Adipocyte (in vitro differentiated cells): ENCODE results near the gene HNRNPA0.

ENCODE experiments used
- DNase-seq: peaks from one replicate; pipeline ENCODE4 v3.0.0-alpha.2; 2015; ENCODE audit warnings: low read depth
- H3K27me3 ChIP-seq: replicated peaks from 2 replicates; pipeline ENCODE4 v1.7.0; 2013; ENCODE audit warnings: mild to moderate bottlenecking, low read length, moderate library complexity; ENCODE audit not compliant: control insufficient read depth, insufficient read depth
- H3K36me3 ChIP-seq: 2 replicates; pipeline ENCODE4 v1.7.0; 2013; ENCODE audit warnings: low read length, mild to moderate bottlenecking, moderate library complexity; ENCODE audit not compliant: control insufficient read depth, insufficient read depth, severe bottlenecking
- H3K4me1 ChIP-seq: 2 replicates; pipeline ENCODE4 v1.7.0; 2013; ENCODE audit warnings: mild to moderate bottlenecking, low read length, moderate library complexity; ENCODE audit not compliant: control insufficient read depth, insufficient read depth
- H3K4me3 ChIP-seq: 2 replicates; pipeline ENCODE4 v1.7.0; 2013; ENCODE audit warnings: mild to moderate bottlenecking, low read length, moderate library complexity
- H3K9ac ChIP-seq: 2 replicates; pipeline ENCODE4 v1.7.0; 2013; ENCODE audit warnings: mild to moderate bottlenecking, low read length, moderate library complexity
- H3K9me3 ChIP-seq: 2 replicates; pipeline ENCODE4 v1.7.0; 2013; ENCODE audit warnings: mild to moderate bottlenecking, low read length, moderate library complexity; ENCODE audit not compliant: control insufficient read depth

HNRNPA0 gene

DNA sequence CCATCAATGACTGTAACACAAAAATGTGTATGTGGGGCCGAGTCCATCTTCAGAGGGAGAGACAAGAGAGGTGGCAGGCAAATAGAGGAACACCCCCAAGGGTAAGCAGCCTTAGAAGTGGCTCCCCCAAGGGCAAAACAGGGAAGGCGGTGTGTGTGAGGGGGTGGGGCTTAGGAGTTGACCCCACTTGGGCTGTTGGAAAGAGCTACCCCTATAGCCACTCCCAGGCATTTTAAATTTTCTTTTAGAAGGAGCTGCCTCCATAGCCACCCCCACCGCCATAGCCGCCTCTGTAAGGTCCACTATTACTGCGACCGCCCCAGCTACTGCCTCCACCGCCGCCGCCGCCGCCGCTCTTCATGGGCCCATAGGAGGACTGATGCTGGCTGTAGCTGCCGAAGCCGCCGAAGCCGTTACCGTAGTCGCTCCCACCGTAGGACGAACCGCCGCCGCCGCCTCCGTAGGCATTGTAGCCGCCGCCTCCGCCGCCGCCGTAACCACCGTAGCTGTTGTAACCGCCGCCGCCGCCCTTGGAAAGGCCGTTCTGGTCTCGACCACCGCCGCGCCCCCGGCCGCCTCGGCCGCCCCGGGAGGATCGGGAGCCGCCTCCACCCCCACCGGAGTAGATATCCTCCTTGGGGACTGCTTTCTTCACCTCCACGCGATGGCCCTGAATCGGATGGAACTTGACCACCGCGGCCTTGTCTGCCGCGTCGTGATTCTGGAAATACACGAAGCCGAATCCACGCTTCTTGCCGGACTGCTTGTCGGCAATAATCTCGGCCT is 1.1 kb downstream of the HNRNPA0 start:
- Histone ChIP-seq H3K9ac (peak overlapping the region; percentile 93), H3K36me3 (no peaks in the 10 kb centered on the region), H3K4me3 (peak overlapping the region; percentile 85), H3K4me1 (peaks cover 18% of the 10 kb centered on the region), H3K27me3 (no peaks in the 10 kb centered on the region), H3K9me3 (no peaks in the 10 kb centered on the region)
- DNase-seq: peak; percentile 54

DNA sequence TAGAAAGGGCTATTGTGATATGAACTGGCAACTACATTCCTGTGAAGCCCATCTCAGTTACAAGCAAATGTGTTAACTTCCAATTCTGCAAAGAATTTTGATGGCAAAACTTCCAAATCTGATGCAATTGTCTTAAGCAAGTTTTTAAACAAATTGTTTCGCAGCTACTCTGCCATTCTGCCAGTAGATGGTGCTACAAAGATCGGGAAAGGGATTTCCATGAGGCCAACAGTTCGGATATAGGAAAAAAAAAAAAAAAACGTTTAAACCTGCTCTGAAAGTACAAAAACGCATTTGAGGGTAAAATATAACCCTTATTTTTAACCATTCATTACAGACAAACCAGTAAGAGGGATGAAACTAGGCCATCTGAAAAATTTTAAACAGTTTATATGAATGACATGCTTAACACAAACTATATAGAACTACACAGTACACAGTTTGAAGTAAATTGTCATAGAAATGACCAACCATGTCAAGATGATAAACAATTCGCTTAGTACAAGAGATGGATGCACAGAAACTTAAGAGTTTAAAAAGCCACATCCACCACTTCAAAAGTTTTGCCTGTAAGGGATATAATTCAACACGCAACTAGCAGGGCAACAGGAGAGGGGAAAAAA is 2.2 kb downstream of the HNRNPA0 start:
- peak; percentile 94 for DNase-seq
- Histone ChIP-seq H3K9me3 (no peaks in the 10 kb centered on the region), H3K4me1 (peaks cover 18% of the 10 kb centered on the region), H3K27me3 (no peaks in the 10 kb centered on the region), H3K9ac (peak overlapping the region; percentile 93), H3K36me3 (no peaks in the 10 kb centered on the region), H3K4me3 (peak overlapping the region; percentile 85)

DNA sequence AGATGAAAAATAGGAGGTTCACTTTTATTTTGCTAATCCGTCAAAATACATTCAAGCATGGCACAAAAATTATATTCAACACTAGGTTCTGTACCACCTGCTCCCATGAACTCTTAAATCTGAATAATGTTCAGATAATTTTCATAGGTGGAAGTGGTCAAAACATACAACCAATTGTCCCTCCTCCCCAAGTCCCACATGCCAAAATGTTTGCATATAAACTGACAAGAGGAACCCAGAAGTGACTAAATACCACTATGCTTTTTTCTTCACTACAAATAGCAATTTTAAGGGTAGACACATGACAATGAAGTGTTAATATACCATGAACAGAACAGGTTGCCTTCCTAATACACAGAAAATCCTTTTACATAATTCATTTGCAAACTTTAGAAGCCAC is 3.7 kb downstream of the HNRNPA0 start:
- no peaks in the 10 kb centered on the region for H3K27me3 ChIP-seq
- H3K36me3 ChIP-seq: no peaks in the 10 kb centered on the region
- no peaks in the 10 kb centered on the region for H3K9me3 ChIP-seq
- peak overlapping the region; percentile 85 for H3K4me3 ChIP-seq
- peaks cover 18% of the 10 kb centered on the region for H3K4me1 ChIP-seq
- no peak for DNase-seq
- no peak overlapping the region for H3K9ac ChIP-seq

DNA sequence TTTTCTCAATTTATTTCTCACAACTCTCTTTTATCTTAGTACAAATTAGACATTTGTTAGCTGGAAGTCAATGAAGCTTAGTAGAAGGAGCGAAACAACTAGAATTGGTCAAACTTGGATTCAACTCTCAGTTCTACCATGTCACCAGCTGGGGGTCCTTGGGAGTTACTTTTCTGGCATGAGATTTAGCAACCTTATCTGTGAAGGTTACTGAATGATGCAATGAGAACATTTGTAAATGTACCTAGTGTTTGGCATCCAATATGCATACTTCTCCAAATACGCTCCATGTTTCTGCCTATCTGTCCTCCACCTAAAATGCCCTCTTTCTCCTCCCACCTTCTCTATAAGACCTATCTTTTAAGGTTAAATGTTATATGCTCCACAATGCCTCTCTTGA is 6.3 kb downstream of the HNRNPA0 start:
- H3K27me3 ChIP-seq: no peaks in the 10 kb centered on the region
- no peaks in the 10 kb centered on the region for H3K36me3 ChIP-seq
- no peaks in the 10 kb centered on the region for H3K9me3 ChIP-seq
- DNase-seq: no peak
- H3K4me3 ChIP-seq: no peak overlapping the region
- H3K9ac ChIP-seq: no peak overlapping the region
- peaks cover 18% of the 10 kb centered on the region for H3K4me1 ChIP-seq

DNA sequence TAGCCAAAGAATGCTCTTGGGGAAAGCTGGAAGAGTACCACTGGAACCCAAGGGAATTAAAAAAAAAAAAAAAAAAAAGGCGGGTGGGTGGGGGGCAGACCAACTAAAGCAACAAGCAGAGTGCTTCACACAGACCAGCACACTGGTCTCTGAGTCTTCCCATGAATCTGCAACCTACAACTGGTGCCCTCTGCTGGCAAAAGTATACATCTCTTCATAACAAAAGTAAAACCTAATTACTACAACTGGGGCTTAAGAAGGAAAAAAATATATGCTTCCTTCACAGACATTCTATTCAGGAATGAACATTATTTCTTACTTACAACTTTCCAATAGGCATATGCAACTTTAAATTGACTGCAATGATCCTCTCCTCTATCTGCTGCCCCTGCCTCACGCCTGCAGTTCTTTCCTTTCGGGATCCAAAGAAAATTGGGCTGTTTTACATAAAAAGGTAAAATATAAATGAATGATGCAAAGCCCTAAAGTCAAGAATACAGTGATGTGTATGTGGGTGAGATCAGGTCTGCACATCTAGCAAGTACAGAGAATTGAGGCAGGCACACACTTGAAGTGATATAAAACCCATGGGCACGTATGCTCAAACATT is 11.0 kb downstream of the HNRNPA0 start:
- no peak overlapping the region for H3K4me3 ChIP-seq
- no peaks in the 10 kb centered on the region for H3K4me1 ChIP-seq
- no peaks in the 10 kb centered on the region for H3K27me3 ChIP-seq
- H3K9ac ChIP-seq: no peak overlapping the region
- DNase-seq: peak; percentile 92
- no peaks in the 10 kb centered on the region for H3K36me3 ChIP-seq
- H3K9me3 ChIP-seq: peaks cover 2% of the 10 kb centered on the region

DNA sequence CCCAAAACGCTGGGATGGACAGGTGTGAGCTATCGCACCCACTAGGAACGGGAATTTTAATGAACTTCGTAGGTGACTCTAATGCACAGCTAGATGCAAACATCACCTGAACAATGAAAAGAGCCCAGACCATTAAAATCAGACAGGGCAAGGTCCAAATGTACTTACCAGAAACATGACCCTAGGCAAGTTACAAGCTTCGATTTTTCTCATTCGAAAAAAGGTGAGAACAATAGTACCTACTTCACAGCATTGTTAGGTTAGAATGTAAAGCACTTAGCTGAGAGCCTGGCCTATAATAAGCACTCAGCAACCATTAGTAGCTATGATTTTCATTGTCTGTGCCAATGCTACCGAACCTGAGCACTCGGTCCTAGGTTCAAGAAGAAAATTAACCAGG is 12.4 kb downstream of the HNRNPA0 start:
- DNase-seq: no peak
- Histone ChIP-seq H3K4me3 (no peak overlapping the region), H3K4me1 (peaks cover 9% of the 10 kb centered on the region), H3K36me3 (no peaks in the 10 kb centered on the region), H3K27me3 (no peaks in the 10 kb centered on the region), H3K9me3 (peaks cover 4% of the 10 kb centered on the region), H3K9ac (no peak overlapping the region)

DNA sequence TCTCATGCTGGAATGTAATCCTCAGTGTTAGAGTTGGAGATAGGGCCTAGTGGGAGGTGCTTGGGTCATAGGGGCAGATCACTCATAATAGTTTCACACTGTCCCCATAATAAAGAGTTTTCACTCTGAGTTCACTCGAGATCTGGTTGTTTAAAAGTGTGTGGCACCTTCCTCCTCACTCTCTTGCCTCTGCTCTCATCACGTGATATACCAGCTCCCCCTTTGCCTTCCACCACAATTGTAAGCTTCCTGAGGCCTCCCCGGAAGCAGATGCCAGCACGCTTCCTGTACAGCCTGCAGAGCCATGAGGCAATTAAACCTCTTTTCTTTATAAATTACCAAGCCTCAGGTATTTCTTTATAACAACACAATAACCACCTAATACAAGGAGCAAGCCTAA is 14.4 kb downstream of the HNRNPA0 start:
- H3K9me3 ChIP-seq: peaks cover 4% of the 10 kb centered on the region
- no peaks in the 10 kb centered on the region for H3K36me3 ChIP-seq
- H3K27me3 ChIP-seq: no peaks in the 10 kb centered on the region
- H3K4me1 ChIP-seq: peaks cover 27% of the 10 kb centered on the region
- no peak overlapping the region for H3K4me3 ChIP-seq
- no peak for DNase-seq
- no peak overlapping the region for H3K9ac ChIP-seq

DNA sequence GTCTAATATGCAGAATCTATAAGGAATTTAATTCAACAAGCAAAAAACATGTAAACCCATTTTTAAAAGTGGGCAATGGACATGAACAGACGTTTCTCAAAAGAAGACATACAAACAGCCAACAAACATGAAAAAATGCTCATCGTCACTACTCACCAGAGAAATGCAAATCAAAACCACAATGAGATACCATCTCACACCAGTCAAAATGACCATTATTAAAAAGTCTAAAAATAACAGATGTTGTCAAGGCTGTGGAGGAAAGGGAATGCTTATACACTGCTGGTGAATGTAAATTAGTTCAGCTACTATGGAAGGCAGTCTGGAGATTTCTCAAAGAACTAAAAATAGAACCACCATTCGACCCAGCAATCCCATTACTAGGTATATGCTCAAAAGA is 15.2 kb downstream of the HNRNPA0 start:
- H3K4me1 ChIP-seq: peaks cover 29% of the 10 kb centered on the region
- no peak overlapping the region for H3K4me3 ChIP-seq
- no peaks in the 10 kb centered on the region for H3K27me3 ChIP-seq
- no peak for DNase-seq
- H3K36me3 ChIP-seq: no peaks in the 10 kb centered on the region
- peaks cover 4% of the 10 kb centered on the region for H3K9me3 ChIP-seq
- no peak overlapping the region for H3K9ac ChIP-seq

DNA sequence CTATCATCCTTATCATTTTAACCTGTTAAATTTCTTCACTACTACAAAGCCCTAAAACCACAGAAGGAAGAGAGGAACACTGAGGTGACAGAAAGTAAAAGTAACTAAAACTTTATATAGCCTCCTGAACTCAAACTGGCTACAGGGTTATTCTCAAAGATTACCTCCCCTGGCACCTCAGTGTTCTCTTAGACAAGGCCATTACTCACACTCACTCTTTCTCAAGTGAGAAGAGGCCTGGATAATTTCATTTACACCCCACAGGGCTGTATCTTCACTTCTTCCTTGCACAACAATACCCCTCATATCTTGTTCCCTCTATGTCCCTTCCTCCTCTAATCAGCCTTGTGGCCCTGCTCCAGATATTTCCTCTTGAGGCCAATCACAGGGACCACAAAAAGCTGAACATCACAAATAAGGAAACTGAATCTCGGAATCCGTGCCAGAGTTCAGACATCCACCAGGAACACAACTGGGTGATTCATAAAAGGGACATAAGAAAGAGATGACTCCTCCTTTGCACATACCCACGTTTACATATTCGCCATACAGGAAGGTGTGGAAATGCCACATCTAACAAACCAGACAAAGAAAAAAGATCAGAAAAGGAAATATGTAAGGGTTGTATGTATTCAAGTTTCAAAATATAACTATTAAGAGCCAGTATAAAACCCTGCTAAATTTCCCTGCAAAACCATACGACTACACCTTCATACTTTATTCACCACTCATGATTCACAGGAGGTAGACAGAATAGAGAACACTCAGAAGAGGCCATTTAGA is 16.6 kb downstream of the HNRNPA0 start:
- Histone ChIP-seq H3K36me3 (no peaks in the 10 kb centered on the region), H3K4me1 (peaks cover 29% of the 10 kb centered on the region), H3K9me3 (peaks cover 4% of the 10 kb centered on the region), H3K4me3 (no peak overlapping the region), H3K27me3 (no peaks in the 10 kb centered on the region), H3K9ac (no peak overlapping the region)
- DNase-seq: no peak

DNA sequence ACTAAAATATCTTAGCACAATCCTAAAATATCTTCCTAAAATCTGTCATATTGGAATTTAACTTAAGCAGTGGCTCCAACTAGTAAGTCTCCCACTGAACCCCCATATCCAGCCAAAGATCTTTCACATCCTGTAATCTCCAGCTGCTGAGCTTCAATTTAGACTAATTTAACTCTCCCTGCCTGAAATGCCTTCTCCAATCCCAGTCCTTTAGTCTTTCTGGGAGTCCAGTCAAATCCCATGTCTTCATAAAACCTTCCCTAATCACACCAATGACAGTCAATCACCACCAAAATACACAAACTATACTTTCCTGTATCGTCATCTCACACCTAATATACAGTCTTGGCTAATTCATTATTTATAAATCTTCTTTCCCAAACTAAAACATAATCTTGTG is 17.7 kb downstream of the HNRNPA0 start:
- Histone ChIP-seq H3K27me3 (no peaks in the 10 kb centered on the region), H3K9ac (no peak overlapping the region), H3K36me3 (no peaks in the 10 kb centered on the region), H3K4me1 (peaks cover 31% of the 10 kb centered on the region), H3K4me3 (no peak overlapping the region), H3K9me3 (peaks cover 4% of the 10 kb centered on the region)
- no peak for DNase-seq
